B cell (primary cell): ENCODE data around the gene LIN52.

Experiments
- EZH2 ChIP-seq: IDR thresholded peaks from 2 replicates; pipeline ENCODE4 v1.6.1; 2012; ENCODE audit warnings: borderline replicate concordance, low read depth, mild to moderate bottlenecking, moderate library complexity, low read length; ENCODE audit not compliant: insufficient read depth, poor library complexity, severe bottlenecking
- TF ChIP-seq, protein P1 (sequence below): fragments of 200-600 bp; IDR thresholded peaks from one replicate; pipeline ENCODE4 v1.8.0; 2022; ENCODE audit warnings: antibody characterized with exemption, mild to moderate bottlenecking

DNA sequence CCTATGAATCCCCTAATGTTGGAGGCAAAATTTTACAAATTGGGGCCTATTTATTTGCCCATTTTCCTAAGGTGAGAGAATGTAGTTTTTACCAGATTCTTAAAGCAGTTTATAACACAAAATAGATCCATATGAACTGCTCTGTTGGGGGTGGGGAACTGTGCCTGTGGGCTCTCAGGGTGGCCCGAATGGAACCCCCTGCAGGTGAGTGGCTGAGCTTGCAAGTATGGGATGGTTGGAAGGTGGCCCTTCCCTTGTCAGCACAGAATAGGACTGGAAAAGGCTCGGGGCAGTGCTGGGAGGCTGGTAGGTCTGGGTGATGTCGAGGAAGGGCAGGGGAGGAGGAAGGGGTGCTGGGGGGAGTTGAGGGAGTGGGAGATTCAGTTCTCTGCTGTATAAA, 159.4 kb downstream of the LIN52 start:
- TF ChIP-seq, protein P1, sequence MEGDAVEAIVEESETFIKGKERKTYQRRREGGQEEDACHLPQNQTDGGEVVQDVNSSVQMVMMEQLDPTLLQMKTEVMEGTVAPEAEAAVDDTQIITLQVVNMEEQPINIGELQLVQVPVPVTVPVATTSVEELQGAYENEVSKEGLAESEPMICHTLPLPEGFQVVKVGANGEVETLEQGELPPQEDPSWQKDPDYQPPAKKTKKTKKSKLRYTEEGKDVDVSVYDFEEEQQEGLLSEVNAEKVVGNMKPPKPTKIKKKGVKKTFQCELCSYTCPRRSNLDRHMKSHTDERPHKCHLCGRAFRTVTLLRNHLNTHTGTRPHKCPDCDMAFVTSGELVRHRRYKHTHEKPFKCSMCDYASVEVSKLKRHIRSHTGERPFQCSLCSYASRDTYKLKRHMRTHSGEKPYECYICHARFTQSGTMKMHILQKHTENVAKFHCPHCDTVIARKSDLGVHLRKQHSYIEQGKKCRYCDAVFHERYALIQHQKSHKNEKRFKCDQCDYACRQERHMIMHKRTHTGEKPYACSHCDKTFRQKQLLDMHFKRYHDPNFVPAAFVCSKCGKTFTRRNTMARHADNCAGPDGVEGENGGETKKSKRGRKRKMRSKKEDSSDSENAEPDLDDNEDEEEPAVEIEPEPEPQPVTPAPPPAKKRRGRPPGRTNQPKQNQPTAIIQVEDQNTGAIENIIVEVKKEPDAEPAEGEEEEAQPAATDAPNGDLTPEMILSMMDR: no peak
- no peak for TF ChIP-seq EZH2
